ENCODE data around the gene AQP11.

DNA sequence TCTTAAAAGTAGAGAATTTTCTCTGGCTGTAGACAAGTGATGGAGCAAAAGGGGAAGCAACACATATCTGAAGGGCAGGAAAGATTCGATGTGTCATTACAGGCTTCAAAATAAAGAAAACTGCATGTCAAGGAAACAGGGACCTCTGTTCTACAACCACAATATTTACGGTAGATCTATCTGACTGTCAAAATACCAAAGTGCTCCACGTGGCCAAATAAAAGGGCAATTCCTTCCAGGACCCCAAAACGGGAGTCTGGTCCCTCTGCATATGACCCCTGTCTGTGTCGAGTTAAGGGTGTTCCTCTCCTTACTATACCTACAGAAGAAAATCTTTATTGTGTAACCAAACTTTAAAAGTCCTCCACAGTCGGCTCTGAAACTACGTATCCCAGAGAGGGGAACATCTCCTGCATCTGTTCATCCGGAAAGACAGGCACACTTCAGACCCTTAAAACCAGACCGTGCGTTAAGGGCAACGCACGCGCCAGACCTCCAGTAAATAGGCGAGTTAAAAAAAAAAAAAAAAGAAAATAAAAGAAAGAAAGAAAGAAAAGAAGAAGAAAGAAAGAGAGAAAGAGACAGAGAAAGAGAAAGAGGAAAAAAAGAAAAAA is 47.1 kb downstream of the AQP11 start:
- TF ChIP-seq POLR2A (IDR thresholded peaks at IDR 0.05; ENCODE audit: low read depth, low read length) = no peak
- TF ChIP-seq SPI1 (IDR thresholded peaks at IDR 0.05; ENCODE audit: low read depth, low read length) = no peak
- no peak for TF ChIP-seq PAX5 (IDR thresholded peaks at IDR 0.05; ENCODE audit: insufficient read depth, low read length, severe bottlenecking)
- TF ChIP-seq POLR2AphosphoS5 (IDR thresholded peaks at IDR 0.05; ENCODE audit: low read depth, low read length) = no peak
- no peak for TF ChIP-seq TAF1 (IDR thresholded peaks at IDR 0.05; ENCODE audit: low read depth, low read length)

All from GM12891 (cell line).